Fibroblast of the aortic adventitia (primary cell): ENCODE results near the gene CST1. TPM values are rescaled to one million over a fixed set of nuclear protein-coding genes. Genes with fewer than 3 reads are reported as not detected.
"Not testable (repeated sequence)": the region's sequence is repeated elsewhere in the genome, so short reads cannot be mapped to it uniquely, and the experiment has no call there.

ENCODE experiments used
- DNase-seq: peaks from one replicate; pipeline ENCODE4 v3.0.0-alpha.2; 2010; ENCODE audit warnings: low read depth
- H3K4me3 ChIP-seq: 2 replicates; pipeline ENCODE4 v1.5.1; 2011; ENCODE audit warnings: low read depth, mild to moderate bottlenecking, control low read depth, low read length, moderate library complexity
- total RNA-seq: library from RNA; depleted of rRNA; stranded (reverse); fragments of >200 nt; gene quantifications from 2 replicates; pipeline ENCODE4 v1.2.3, GENCODE V29; 2012; ENCODE audit warnings: low replicate concordance
- TF ChIP-seq, protein P1 (sequence below): IDR thresholded peaks from 2 replicates; pipeline ENCODE4 v1.5.1; 2011; ENCODE audit warnings: mild to moderate bottlenecking, low read length, control low read depth, inconsistent platforms; ENCODE audit not compliant: insufficient read depth

CST1 gene
- total RNA-seq, 1 donor, result 0.63 TPM

DNA sequence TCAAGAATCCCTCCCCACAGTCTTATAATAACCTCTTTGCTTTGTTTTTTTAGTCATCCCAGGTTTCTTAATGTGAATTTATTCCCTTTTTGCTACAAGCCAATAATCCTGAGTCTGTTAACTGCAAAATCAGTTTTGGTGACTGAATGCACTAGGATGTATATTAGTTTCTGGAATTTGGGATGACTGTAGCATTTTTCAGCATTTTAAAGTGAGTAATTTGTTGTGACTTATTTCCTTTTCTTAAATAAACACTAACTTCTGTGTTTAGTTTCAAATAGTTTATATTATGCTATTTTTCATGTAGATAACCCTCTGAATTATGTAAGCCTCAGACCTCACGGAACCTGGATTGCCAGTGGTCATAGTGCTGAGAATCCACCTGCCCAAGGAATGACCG lies 5.5 kb downstream of the CST1 start:
- TF ChIP-seq, protein P1, sequence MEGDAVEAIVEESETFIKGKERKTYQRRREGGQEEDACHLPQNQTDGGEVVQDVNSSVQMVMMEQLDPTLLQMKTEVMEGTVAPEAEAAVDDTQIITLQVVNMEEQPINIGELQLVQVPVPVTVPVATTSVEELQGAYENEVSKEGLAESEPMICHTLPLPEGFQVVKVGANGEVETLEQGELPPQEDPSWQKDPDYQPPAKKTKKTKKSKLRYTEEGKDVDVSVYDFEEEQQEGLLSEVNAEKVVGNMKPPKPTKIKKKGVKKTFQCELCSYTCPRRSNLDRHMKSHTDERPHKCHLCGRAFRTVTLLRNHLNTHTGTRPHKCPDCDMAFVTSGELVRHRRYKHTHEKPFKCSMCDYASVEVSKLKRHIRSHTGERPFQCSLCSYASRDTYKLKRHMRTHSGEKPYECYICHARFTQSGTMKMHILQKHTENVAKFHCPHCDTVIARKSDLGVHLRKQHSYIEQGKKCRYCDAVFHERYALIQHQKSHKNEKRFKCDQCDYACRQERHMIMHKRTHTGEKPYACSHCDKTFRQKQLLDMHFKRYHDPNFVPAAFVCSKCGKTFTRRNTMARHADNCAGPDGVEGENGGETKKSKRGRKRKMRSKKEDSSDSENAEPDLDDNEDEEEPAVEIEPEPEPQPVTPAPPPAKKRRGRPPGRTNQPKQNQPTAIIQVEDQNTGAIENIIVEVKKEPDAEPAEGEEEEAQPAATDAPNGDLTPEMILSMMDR, result no peak
- no peak overlapping the region for H3K4me3 ChIP-seq
- DNase-seq, result no peak

DNA sequence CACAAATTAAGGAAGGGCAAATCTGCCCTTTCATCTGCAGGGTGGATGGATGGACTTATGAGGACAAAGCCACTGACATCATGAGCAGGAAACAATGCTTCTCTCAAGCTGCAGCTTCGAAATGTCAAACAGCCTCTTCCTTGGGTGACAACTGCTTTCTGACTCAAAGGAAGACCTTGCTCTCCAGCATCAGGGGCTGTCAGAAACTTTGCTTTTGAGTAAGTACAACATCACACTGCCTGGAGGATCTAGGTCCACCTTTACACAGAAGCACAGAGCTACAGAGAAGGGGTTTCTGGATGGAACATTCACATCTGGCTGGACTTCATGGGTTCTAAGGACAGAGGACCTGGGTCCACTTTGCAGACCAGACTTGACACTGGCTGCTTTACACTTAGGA lies 5.9 kb downstream of the CST1 start:
- no peak for DNase-seq
- H3K4me3 ChIP-seq, result no peak overlapping the region
- TF ChIP-seq, protein P1, result no peak

DNA sequence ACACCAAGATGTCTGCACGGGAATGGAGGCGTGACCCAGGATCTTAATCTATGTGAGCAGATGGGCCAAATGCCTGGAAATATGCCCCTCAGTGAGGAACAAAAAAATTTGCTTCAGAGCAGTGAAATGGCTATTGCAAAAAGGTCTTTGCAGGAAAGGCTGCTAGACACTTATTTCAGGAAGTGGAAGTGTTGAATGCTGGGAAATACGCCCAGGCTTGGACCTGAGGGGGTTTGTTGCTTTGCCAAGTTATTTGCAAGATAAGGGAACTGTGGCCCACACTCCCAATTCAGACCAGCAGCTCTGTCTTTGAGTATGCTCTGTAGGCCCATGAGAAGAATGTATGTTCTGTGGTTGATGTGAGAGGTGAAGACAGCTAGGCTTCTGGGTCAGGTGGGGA lies 15.3 kb downstream of the CST1 start:
- DNase-seq, H3K4me3 ChIP-seq: not testable (repeated sequence)

DNA sequence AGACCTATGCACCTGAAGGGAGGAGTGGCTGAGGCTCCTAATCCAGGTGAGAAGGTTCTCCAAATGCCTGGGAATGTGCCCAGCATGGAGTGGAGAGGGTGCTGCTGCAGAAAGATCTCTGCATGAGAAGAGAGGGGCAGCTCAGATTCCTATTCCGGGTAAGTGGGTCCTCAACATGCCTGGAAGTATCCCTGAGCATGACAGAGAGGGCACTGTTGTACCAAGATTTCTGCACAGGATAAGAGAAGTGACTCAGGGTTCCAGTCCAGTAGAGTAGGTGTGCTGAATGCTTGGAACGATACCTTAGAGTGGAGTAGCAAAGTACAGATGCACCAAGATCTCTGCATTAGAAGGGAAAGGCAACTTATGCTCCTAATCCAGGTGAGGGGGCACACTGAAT lies 15.8 kb downstream of the CST1 start:
- H3K4me3 ChIP-seq, DNase-seq: not testable (repeated sequence)

DNA sequence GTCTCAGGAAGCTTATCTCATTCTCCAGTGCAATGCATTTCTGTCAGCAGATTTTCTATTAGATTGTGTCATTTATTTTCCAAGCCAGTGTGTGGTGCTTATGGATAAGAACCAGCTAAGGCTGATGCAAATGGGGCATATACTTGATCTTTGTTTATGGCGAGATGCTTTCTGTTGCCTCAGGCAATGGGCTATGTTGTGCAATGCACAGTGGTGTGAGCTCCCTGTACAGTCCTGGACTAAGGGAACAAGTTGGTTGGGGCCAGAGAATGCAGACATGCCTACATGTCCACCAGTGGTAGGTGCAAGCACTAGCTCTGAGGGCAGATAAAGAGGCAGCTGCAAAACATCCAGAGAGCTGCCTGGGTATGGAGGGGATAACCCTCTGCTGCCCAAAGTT lies 16.3 kb downstream of the CST1 start:
- DNase-seq, result not testable (repeated sequence)

DNA sequence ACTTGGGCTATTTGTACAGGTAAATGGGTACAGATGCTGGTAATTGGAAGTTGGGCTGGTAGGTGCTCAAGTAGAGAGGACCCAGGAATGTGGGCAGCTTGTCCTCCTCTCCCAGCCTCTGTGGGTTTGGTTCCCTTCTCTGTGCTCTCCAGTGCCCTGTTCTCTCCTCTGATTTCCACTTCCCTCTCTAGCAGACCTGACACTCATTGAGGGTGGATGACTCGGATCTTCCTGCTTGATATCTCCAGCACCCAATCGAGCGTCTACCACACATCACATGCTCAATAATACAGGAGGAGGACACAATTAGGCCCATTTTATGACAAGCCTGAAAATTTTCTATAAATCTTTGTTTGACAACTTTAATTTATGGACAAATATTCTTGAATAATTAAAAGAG lies 23.7 kb downstream of the CST1 start:
- TF ChIP-seq, protein P1, result no peak
- H3K4me3 ChIP-seq, result no peak overlapping the region
- no peak for DNase-seq

More for the DNA sequence above, 16.3 kb downstream of the CST1 start:
- H3K4me3 ChIP-seq, result not testable (repeated sequence)

DNA sequence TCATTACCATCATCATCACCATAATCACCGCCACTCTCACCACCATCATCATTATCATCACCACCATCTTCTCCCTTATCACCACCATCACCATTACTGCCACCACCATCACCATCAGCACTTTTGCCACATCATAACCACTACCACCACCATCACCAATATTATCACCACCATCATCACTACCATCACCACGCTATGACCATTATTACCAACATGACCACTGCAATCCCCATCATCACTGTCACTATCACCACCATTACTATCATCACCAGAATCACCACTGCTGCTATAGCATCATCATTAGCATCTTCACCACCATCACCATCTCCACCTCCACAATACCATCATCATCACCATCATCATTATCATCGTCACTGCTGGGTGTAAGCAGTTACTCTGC lies 25.6 kb downstream of the CST1 start:
- no peak overlapping the region for H3K4me3 ChIP-seq
- TF ChIP-seq, protein P1, result no peak
- no peak for DNase-seq

DNA sequence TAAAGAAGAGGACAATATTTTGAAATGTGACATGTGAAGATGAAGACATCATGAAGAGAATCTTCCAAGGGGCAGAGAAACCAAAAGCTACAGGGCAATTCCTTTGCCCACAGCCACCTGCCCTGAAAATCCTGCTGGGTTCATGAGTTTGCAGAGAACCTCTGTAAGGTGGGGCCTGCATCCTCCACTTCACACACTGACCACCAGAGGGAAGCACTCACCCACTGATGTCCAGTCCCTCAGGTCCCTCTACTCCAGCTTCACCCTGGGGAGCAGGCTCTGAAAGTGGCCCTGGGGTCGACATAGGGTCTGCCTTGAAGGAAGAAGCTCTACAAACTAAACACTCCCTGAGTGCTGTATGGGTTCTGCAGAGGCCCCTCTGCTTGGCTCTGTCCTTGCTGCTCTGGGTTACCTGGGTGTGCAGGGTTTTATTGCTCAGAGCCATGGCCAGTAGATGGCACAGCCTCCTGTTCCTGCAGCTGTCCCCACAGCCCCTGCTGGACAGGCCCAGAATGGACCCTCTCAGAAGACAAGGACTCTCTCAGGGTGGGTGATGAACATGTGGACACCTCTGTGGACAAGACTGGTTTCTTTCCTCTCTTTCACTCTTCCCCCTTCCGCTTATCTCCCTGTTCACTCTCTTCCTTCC lies 27.0 kb downstream of the CST1 start:
- TF ChIP-seq, protein P1, result peak; percentile 49
- peak; percentile 23 for DNase-seq
- not testable (repeated sequence) for H3K4me3 ChIP-seq

DNA sequence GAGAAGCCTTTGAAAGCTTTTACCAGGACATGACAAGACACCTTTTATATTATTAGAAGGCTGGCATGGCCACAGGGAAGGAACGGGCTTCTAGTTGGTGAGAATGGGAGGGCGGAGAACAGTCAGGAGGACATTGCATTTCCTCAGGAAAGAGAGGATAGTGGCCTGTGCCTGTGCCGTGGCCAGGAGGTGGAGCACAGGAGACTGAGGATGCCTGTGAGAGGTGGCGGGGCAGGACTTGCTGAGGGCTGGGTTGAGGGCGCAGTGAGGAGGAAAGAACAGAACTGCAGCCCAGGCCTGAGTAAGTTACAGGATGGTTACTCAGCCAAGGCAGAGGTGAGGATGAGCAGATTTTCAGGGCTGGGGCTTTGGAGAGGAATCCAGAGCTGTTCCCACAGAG lies 27.9 kb downstream of the CST1 start:
- H3K4me3 ChIP-seq, DNase-seq: not testable (repeated sequence)
